ENCODE measurements around the gene GRID2. TPM values are rescaled to one million over a fixed set of nuclear protein-coding genes. Genes with fewer than 3 reads are reported as not detected.

The GRID2 gene
- total RNA-seq, 3 donors from 2014 or later, result under 0.01 TPM

GRCh38 chr4:93746031-93746430 lies 1442.3 kb downstream of the GRID2 start:
- Histone ChIP-seq H3K36me3 (no peaks in the 10 kb centered on the region), H3K27me3 (no peaks in the 10 kb centered on the region), H3K27ac (no peak overlapping the region), H3K9me3 (no peaks in the 10 kb centered on the region), H3K4me1 (no peaks in the 10 kb centered on the region), H3K4me3 (no peak overlapping the region)
- TF ChIP-seq POLR2AphosphoS5 (IDR thresholded peaks at IDR 0.05) (no peak), POLR2A (IDR thresholded peaks at IDR 0.05) (no peak), CTCF (IDR thresholded peaks at IDR 0.05) (no peak)
- no peak for DNase-seq (ENCODE audit: low spot score in 2 of 2)
- intact Hi-C loops (cut with DNase I; ENCODE audit: low total_unique reads), result no loop called here

- no peak for DNase-seq (ENCODE audit: low spot score in 2 of 2)
- TF ChIP-seq CTCF (IDR thresholded peaks at IDR 0.05) (no peak), POLR2AphosphoS5 (IDR thresholded peaks at IDR 0.05) (no peak), POLR2A (IDR thresholded peaks at IDR 0.05) (no peak)
- H3K27me3 ChIP-seq, result no peaks in the 10 kb centered on the region
- intact Hi-C loops (cut with DNase I; ENCODE audit: low total_unique reads), result no loop called here
- no peaks in the 10 kb centered on the region for H3K9me3 ChIP-seq
- H3K4me1 ChIP-seq, result no peaks in the 10 kb centered on the region
- no peaks in the 10 kb centered on the region for H3K36me3 ChIP-seq
- H3K4me3 ChIP-seq, result no peak overlapping the region
- no peak overlapping the region for H3K27ac ChIP-seq
Measured at GRCh38 chr4:93747220-93747619, 1443.5 kb downstream of the GRID2 start.

GRCh38 chr4:93748373-93749291 lies 1444.9 kb downstream of the GRID2 start:
- no peaks in the 10 kb centered on the region for H3K27me3 ChIP-seq
- no peak overlapping the region for H3K4me3 ChIP-seq
- no peaks in the 10 kb centered on the region for H3K4me1 ChIP-seq
- intact Hi-C loops (cut with DNase I; ENCODE audit: low total_unique reads), result no loop called here
- no peaks in the 10 kb centered on the region for H3K9me3 ChIP-seq
- no peak for TF ChIP-seq POLR2AphosphoS5 (IDR thresholded peaks at IDR 0.05)
- TF ChIP-seq POLR2A (IDR thresholded peaks at IDR 0.05), result no peak
- TF ChIP-seq CTCF (IDR thresholded peaks at IDR 0.05), result no peak
- no peak for DNase-seq (ENCODE audit: low spot score in 2 of 2)
- no peaks in the 10 kb centered on the region for H3K36me3 ChIP-seq
- H3K27ac ChIP-seq, result no peak overlapping the region

- Histone ChIP-seq H3K9me3 (no peaks in the 10 kb centered on the region), H3K4me3 (no peak overlapping the region), H3K27me3 (no peaks in the 10 kb centered on the region), H3K27ac (no peak overlapping the region), H3K4me1 (no peaks in the 10 kb centered on the region), H3K36me3 (no peaks in the 10 kb centered on the region)
- intact Hi-C loops (cut with DNase I; ENCODE audit: low total_unique reads), result no loop called here
- DNase-seq (ENCODE audit: low spot score in 2 of 2), result no peak
- TF ChIP-seq CTCF (IDR thresholded peaks at IDR 0.05), result no peak
- TF ChIP-seq POLR2A (IDR thresholded peaks at IDR 0.05), result no peak
Measured at GRCh38 chr4:93749292-93749761, 1445.6 kb downstream of the GRID2 start.

GRCh38 chr4:93751411-93751810 lies 1447.6 kb downstream of the GRID2 start:
- Histone ChIP-seq H3K27ac (no peak overlapping the region), H3K27me3 (no peaks in the 10 kb centered on the region), H3K9me3 (no peaks in the 10 kb centered on the region), H3K4me3 (no peak overlapping the region), H3K36me3 (no peaks in the 10 kb centered on the region), H3K4me1 (no peaks in the 10 kb centered on the region)
- no peak for TF ChIP-seq POLR2A (IDR thresholded peaks at IDR 0.05)
- intact Hi-C loops (cut with DNase I; ENCODE audit: low total_unique reads), result loop anchor here (5.0 kb wide), 1 partner anchor 404 kb away; no protein-coding TSS in a partner anchor
- no peak for DNase-seq (ENCODE audit: low spot score in 2 of 2)

All from breast epithelium (tissue), 4 donors.